Kidney glomerular epithelial cell (primary cell): ENCODE measurements around the gene PDE11A.

Source experiments
- DNase-seq: peaks from one replicate; lab custom pipeline; 2025; lab: John Stamatoyannopoulos, UW

The PDE11A gene

GRCh38 chr2:177923323-177923722 lies 149.3 kb downstream of the PDE11A start:
- DNase-seq, result no peak

DNA sequence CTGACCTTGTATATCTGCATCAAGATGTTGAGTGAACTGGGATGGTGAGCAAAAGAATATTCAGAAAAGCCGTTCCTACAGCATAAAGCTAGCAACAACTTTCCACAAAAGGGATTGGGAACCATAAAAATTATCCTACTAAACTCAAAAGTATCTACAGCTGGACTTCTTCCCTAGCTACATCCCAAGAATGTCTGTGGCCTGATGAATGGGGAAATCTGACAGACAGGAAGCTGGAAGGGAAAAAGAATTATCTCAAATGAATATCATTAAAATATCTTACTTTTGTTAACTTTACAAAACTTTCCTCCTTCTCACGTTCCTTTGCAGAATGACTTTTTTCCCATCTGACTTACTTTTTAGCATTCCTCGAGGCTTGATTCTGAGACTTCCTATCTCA lies 150.9 kb downstream of the PDE11A start:
- no peak for DNase-seq

GRCh38 chr2:177917169-177917568 lies 155.4 kb downstream of the PDE11A start:
- DNase-seq, result no peak

DNA sequence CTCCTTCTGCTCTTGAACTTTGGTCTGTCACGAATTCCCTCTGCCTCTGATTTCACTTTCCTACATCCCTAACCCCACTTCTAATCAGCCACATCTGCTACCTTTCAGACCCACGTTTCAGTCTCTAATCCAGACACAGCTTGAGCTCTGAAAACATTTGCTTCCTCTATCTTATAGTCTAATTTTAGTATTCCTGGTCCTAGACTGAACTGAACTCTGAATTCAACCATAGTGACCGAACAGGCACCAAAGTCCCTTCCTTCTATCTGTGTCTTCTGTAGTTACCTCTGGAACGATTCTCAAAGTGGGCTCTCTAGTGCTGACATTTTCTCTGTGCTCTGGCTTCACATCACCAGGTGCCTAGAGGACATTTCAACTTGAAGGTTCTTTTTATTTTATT lies 156.2 kb downstream of the PDE11A start:
- DNase-seq, result no peak

GRCh38 chr2:177914247-177914646 lies 158.3 kb downstream of the PDE11A start:
- DNase-seq, result no peak

- no peak for DNase-seq
Measured at GRCh38 chr2:177909962-177910361, 162.6 kb downstream of the PDE11A start.

DNA sequence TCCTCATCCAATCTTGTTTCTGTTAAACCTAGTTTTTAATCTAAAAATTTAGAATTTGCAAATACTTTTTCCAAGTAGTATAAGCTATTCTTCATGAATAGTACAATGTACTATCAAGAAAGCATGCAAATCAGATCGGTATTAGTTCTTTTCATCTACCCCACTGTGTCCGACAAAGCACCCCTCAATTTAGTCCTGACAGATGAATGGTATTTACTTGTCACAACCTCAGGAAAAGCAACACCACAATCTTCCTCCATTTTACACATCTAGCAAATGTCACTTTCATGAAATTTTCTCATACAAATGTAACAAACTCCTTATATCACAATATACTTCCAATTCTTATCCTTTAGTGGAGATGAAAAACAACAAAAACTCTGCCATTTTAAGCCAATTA lies 163.8 kb downstream of the PDE11A start:
- no peak for DNase-seq

GRCh38 chr2:177908182-177908581 lies 164.4 kb downstream of the PDE11A start:
- no peak for DNase-seq

DNA sequence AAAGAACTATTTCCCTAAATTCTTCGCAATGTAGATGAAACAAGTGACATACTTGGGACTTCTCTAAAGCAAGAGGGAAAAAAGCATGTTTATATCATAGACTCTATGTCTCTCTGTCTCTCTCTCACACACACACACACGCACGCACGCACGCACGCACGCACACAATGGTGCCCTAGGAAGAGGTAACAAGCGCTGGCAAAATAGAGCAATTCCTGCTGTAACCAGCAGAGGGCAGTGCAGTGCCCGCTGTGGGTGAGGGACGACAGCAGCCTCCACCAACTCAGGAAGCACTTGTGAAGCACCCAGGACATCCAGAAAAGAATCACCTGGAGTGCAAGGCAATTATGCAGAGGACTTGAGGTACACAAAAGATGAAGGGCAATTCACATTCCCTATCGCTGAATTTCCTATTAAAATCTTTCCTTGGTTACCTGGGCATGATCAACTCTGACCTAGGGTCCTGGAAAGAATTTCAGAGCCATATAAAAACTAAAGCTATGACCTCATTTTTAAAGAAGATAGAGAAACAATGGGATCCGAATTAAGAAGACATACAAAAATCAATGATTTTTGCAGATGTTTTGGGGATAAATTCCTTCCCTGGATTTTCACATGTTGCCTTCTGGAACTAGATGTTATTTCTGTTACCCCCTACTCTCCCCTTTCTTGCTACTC lies 166.4 kb downstream of the PDE11A start:
- peak; percentile 38 for DNase-seq

- no peak for DNase-seq
Measured at GRCh38 chr2:177905640-177906039, 166.9 kb downstream of the PDE11A start.

GRCh38 chr2:177902395-177903163 lies 170.0 kb downstream of the PDE11A start:
- DNase-seq, result no peak

DNA sequence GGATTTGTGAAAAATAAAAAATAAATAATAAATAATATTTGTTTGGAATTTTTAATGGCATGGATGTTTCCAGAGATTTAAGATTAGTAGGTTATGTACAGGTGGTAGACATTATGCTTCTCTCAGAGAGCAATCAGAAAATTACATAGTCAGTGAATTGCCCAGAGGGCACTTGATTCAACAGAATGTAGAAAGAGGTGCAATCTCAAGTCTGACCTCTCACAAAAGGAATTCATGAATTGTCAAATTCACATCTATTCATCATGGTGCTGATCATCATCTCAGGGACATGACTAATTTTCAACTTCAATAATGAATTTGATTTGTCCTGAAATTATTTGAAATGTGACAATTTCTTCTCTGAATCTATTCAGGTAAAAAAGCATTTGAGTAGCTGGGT lies 172.5 kb downstream of the PDE11A start:
- no peak for DNase-seq

DNA sequence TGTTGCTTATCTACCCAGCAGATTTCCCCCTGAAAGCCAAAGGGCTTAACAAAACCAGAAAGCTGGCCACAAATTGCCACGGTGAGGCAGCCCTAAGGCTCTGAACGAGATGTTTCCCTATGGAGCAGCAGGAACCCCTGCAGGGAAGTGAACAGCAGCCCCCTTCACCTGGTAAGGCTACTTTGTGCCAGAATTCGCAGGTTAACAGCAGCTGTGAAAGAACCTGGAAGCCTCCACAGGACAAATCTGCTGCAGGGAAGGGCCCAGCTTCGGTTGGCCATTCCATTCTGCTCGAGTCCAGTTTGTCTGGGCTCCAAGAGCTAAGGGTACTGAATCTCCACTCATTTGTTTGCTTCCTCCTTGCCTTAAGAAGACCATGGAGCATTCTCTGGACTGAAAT lies 175.3 kb downstream of the PDE11A start:
- no peak for DNase-seq

- no peak for DNase-seq
Measured at GRCh38 chr2:177896587-177896986, 176.0 kb downstream of the PDE11A start.

DNA sequence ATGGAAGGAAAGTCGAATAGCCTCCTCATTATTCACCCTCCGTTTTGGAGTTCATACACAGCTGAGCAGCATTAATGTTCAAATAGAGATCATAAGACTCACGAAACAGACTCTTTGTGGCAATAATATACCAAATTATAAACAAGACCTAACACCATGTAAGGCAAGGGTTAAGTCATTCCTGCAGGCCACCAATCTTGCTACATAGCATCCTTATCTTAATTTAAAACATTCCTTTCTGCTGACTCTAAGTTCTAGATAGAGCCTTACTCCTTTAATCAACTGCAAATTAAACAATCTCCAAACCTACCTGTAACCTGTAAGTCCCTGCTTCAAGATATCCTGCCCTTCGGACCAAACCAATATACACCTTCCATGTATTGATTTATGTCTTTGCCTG lies 178.0 kb downstream of the PDE11A start:
- no peak for DNase-seq

GRCh38 chr2:177893880-177894279 lies 178.7 kb downstream of the PDE11A start:
- DNase-seq, result no peak

GRCh38 chr2:177891533-177891932 lies 181.0 kb downstream of the PDE11A start:
- DNase-seq, result no peak

DNA sequence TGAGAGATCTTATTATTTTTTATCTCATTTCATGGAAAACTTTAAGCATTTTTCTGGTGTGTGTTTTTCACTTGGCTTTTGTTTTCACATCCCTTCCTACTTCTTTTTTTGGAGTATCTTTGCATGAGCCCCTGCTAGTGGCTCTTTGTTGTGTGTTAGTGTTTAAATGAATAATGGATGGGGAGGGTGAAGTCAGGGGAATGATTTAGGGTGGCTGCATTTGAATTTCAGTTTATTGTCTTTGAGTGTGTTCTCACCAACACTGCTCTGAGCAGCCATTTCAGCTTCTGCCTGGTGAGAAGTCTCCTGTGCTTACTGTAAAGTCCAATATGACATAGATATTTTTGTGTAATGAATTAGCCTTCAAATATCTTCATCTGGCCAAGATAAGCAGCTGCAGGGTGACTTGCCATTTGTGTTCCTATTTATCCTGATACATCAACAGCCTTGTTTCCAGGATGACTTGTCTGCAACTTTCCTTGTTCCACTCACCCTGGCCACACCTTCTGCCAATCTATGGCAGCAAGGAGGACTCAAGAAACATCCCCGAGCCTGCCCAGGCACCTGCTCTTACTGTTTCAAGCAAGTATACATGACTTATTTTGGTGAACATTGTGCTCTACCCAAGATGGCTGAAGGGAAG lies 182.6 kb downstream of the PDE11A start:
- DNase-seq, result no peak

- no peak for DNase-seq
Measured at GRCh38 chr2:177888581-177888980, 184.0 kb downstream of the PDE11A start.

DNA sequence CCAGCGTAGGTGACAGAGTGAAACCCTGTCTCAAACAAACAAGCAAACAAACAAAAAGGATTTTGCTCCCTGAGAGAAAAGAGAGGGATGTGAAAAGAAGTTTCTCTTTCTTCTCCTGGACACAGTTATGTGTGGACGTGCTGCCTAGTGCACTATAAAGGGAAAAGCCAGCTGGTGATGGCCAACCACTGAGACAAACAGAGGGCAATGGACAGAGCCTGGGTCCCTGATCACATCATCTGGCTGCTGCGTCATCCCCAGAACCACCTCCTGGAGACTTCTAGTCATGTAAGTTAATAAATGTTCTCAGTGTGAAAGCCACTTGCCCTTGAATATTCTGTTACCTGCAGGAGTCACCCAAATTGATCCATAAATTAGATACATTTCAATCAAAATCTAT lies 184.9 kb downstream of the PDE11A start:
- no peak for DNase-seq

DNA sequence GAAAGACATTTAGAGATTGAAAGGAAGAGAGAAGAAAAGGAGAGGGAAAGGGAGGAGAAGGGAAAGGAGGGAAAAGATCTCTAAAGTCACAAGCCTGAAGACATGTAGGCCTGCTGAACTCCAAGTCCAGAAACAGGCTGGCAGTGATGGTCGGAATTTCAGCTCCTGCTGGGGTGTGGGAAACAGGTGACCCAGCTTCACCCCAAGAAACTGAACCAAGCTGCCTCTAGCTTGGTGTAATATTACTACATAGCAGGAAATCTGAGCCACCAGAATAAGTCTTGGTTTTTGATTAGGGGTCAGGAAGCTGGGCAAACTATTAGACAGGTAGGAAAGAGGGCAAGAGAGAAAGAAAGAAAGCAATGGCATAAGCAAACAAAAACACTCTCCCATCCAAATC lies 185.8 kb downstream of the PDE11A start:
- DNase-seq, result no peak

DNA sequence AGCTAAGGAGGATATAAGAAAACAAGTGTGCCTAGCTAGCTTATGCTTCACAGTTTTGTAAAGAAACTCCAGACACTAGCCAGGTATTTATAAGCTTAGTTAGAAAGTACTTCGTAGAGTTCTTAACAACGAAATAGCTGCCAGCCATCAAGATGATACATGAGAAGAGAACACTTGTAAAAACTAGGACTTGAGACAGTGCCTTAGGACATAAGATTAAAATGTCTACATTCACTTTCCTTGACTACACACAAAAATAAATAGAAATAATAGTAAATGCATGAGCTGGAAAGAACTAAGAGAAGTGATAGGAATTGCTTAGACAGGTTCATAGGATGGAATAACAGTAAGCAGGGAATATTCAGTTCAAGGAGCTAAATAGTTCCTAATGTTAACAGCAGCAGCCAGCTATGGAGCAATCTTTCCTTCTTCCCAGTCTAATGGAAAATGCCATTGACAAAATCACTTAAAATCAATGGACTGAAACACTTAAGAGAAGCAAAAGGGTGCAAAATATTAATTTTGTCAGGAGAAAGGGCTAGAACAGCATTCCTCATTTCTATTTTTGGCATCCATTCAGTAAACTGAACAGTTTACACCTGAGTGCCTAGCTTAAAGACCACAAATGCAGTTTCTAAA lies 186.6 kb downstream of the PDE11A start:
- DNase-seq, result no peak

- DNase-seq, result no peak
Measured at GRCh38 chr2:177883177-177883576, 189.4 kb downstream of the PDE11A start.
